Measurements from ENCODE around the gene PTPRG.

Gene PTPRG

DNA sequence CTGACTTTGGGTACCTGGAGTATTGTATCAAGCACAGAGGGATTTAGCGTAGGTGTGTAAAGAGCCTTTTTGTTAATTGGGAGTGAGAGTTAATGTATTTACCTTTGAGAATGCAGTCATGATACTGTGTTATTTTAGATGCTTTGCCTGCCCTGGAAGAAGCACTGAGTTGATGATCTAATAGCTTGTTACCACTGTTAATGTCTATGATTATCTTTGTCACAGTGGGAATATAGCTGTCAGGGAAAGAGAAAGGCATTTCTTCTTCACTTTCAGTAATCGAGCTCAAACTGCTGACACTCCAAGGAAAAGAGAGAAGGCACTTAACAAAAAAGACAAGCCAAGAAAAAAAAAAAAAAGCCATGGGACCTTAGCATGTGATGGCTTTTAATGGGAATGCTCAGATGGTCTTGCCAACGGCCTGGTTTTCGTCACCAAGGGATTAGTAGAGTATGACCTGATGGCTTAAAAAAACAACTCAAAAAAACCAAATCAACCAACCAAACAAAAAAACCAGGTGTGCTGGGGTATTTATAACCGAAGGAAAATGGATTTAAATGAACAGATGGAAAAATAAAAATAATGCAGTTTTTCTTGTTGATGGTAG lies 387.4 kb downstream of the PTPRG start:
- no peak overlapping the region for H3K27ac ChIP-seq
- TF ChIP-seq, protein P1, sequence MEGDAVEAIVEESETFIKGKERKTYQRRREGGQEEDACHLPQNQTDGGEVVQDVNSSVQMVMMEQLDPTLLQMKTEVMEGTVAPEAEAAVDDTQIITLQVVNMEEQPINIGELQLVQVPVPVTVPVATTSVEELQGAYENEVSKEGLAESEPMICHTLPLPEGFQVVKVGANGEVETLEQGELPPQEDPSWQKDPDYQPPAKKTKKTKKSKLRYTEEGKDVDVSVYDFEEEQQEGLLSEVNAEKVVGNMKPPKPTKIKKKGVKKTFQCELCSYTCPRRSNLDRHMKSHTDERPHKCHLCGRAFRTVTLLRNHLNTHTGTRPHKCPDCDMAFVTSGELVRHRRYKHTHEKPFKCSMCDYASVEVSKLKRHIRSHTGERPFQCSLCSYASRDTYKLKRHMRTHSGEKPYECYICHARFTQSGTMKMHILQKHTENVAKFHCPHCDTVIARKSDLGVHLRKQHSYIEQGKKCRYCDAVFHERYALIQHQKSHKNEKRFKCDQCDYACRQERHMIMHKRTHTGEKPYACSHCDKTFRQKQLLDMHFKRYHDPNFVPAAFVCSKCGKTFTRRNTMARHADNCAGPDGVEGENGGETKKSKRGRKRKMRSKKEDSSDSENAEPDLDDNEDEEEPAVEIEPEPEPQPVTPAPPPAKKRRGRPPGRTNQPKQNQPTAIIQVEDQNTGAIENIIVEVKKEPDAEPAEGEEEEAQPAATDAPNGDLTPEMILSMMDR (conservative IDR thresholded peaks at IDR 0.05): no peak
- no peak for TF ChIP-seq ZFX (IDR thresholded peaks at IDR 0.05)

DNA sequence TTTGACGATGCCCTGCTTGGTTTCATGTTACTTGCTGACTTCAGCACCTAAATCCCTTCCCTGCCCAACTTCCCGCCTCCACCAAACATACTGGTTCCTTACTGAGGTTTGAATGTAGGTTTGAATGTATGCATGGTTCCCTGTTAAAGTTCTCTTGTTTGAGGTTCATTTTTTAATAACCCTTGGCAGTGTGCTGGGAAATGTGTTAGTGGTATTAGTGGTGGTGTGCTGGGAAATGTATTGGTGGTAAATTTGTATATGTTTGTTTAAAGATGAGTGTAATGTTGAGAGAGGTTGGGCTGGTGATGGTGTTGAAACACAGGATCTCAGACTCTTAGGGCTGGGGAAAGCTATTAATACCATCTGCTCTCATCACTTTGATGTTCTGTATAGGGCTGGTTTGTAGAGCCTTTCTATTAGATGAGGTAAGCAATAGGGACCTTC lies 392.7 kb downstream of the PTPRG start:
- H3K27ac ChIP-seq: no peak overlapping the region
- TF ChIP-seq, protein P1 (conservative IDR thresholded peaks at IDR 0.05): no peak
- no peak for TF ChIP-seq ZFX (IDR thresholded peaks at IDR 0.05)

DNA sequence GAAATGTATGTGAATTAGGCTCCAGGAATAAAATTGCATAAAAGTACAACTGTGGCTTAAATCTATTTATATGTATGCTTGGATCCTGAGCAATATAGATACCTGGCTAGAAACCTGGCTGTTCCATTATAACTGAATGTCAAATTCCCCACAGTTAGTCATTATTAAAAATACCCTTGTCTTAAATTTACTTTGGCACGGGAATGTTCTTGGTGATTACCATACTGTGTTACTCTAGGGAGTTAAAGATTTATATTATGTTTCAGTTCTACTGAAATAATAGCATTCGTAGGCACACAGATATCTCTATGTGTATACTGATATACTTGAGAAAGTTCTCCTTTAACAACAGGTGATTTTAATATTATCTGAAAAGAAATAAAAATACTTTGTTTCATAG lies 394.1 kb downstream of the PTPRG start:
- H3K27ac ChIP-seq: no peak overlapping the region
- TF ChIP-seq, protein P1 (conservative IDR thresholded peaks at IDR 0.05): no peak
- no peak for TF ChIP-seq ZFX (IDR thresholded peaks at IDR 0.05)

DNA sequence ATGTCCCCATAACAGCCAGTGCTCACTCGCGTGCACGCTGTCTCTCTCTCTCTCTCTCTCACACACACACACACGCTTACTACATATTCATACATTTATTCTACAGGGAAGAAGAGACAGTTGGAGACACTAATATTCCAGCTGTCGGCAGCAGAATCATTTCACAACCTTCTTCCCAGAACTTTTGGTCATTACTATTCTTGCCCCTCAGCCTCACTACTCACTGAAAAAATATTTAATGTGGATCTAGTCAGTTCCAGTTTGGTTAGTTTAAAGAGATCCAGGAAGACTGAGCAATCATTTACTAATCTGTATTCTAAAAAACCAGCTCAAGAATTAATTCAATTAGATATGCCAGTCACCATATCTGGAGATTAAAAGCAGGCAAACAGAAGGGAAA lies 394.9 kb downstream of the PTPRG start:
- H3K27ac ChIP-seq: no peak overlapping the region

DNA sequence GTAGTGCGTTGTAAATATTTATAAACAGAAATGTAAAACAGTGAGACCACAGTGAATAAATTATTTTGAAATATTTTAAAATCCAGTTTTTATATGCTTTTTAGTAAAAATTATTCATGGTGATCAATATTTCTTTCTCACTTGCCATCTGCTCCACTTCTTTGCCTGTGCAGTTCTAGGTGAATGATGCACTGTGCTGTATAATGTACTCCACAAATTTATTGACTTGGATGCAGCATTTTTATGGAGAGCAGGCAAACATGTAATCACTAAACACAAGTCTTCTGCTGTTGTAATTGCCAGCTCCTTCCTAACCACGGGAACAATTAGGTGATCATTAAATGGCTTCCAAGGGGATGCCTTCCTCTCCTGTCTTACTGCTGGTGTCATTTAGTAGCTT lies 395.9 kb downstream of the PTPRG start:
- TF ChIP-seq ZFX (IDR thresholded peaks at IDR 0.05): no peak
- TF ChIP-seq, protein P1 (conservative IDR thresholded peaks at IDR 0.05): no peak
- no peak overlapping the region for H3K27ac ChIP-seq

More for the DNA sequence above, 394.9 kb downstream of the PTPRG start:
- TF ChIP-seq, protein P1 (conservative IDR thresholded peaks at IDR 0.05): no peak
- no peak for TF ChIP-seq ZFX (IDR thresholded peaks at IDR 0.05)

DNA sequence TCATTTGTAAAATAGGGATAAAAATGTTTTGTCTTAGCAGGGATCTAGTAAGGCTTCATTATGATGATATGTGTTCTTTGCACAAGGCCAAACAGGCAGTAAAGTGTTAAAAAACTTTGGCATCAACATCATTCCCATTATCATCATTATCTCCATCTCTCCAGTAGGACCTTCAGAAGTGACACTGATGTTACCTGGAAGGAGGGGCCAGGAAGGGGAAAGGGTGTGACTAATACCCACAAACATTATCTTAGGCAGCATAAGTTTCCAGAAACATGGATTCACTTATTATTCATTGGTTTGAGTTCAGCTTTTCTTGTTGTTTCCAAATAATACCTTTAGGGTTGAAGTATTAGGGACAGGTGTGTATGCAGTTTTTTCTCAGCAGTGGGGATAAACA lies 399.6 kb downstream of the PTPRG start:
- no peak for TF ChIP-seq ZFX (IDR thresholded peaks at IDR 0.05)
- TF ChIP-seq, protein P1 (conservative IDR thresholded peaks at IDR 0.05): no peak
- H3K27ac ChIP-seq: no peak overlapping the region

DNA sequence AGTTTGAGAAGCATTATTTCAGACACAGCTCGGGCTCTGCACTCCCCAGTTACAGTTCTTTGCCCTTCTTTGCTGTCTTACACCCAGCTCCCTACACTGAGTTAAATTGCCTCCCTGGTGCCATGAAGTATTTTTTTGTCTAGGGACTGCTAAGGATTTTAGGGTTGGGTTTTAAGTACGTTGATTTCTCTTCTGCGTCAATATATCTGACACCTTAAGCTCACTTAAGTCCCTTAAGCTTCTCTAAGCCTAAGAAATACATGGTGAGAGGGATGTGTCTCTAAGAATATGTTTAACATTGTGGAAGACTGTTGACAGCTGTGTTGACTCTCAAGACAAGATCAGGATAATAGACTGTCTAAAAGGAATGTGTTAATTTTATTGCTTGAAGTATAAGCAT lies 400.5 kb downstream of the PTPRG start:
- no peak overlapping the region for H3K27ac ChIP-seq
- no peak for TF ChIP-seq ZFX (IDR thresholded peaks at IDR 0.05)
- TF ChIP-seq, protein P1 (conservative IDR thresholded peaks at IDR 0.05): no peak
